ENCODE results near the gene SYT6.

- TF ChIP-seq, protein P1, sequence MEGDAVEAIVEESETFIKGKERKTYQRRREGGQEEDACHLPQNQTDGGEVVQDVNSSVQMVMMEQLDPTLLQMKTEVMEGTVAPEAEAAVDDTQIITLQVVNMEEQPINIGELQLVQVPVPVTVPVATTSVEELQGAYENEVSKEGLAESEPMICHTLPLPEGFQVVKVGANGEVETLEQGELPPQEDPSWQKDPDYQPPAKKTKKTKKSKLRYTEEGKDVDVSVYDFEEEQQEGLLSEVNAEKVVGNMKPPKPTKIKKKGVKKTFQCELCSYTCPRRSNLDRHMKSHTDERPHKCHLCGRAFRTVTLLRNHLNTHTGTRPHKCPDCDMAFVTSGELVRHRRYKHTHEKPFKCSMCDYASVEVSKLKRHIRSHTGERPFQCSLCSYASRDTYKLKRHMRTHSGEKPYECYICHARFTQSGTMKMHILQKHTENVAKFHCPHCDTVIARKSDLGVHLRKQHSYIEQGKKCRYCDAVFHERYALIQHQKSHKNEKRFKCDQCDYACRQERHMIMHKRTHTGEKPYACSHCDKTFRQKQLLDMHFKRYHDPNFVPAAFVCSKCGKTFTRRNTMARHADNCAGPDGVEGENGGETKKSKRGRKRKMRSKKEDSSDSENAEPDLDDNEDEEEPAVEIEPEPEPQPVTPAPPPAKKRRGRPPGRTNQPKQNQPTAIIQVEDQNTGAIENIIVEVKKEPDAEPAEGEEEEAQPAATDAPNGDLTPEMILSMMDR (IDR thresholded peaks at IDR 0.05; ENCODE audit: insufficient read depth, low read length, poor library complexity, severe bottlenecking) = no peak
- no peak for TF ChIP-seq EZH2phosphoT487 (conservative IDR thresholded peaks at IDR 0.05; ENCODE audit: low read length)
Measured at GRCh38 chr1:114173680-114174079, 20.0 kb upstream of the SYT6 start.

Data from SU-DHL-6 (cell line).